ENCODE measurements around the gene ERN1. TPM values are rescaled to one million over a fixed set of nuclear protein-coding genes. Genes with fewer than 3 reads are reported as not detected.

ERN1 gene
- total RNA-seq, 4 donors from 2014 or later, result 17.2 to 30.0 (median 24.0) TPM

DNA sequence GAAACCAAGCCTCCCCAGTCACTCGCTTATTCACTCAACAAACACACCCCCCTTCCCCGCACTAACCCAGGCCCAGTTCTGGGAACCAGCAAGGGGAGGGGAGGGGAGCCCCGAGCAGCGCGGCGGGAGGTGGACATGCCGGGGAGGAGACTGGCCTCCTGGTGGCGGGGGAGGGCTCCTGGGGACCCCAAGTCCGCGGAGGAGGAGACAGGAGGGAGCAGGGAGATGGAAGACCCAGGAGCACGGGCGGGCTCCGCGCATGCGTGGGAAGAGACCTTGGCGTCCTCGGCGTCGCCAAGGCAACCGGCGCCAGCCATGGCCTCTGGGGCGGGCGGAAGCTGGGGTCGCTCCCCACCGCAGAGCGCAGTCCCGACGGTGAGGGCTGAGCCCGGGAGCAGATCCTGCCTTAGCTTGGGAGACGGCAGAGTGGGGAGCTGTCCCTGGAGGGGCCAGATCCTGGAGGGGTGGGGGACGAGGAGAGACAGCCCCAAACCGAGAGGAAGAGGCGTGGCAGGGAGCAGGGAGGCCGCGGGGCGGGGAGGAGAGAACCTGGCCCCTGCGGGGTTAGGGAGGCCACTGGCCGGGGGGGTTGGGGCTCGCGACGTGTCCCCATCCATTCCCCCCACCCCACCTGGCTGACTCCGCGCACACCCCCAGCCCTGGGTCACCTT is 131.8 kb downstream of the ERN1 start, which contains the start of gene PRR29:
TSS of gene PRR29 (plus strand) at position 302 of the 671 bp plus-strand sequence. CDS start at position 316, 14 bp downstream.
- H3K27me3 ChIP-seq, result no peaks in the 10 kb centered on the region
- DNase-seq, result peak; percentile 58 to 83 (median 71)
- H3K27ac ChIP-seq, result peak within 1 kb of the TSS in 2 of 4 donors; percentile 5 to 28
- no peaks in the 10 kb centered on the region for H3K9me3 ChIP-seq
- H3K4me3 ChIP-seq, result peak within 1 kb of the TSS; percentile 51 to 68 (median 64)
- no peaks in the 10 kb centered on the region for H3K36me3 ChIP-seq
- H3K4me1 ChIP-seq, result peaks cover 0 to 18% (median 8%) of the 10 kb centered on the region in 4 donors
- TF ChIP-seq, protein P1, sequence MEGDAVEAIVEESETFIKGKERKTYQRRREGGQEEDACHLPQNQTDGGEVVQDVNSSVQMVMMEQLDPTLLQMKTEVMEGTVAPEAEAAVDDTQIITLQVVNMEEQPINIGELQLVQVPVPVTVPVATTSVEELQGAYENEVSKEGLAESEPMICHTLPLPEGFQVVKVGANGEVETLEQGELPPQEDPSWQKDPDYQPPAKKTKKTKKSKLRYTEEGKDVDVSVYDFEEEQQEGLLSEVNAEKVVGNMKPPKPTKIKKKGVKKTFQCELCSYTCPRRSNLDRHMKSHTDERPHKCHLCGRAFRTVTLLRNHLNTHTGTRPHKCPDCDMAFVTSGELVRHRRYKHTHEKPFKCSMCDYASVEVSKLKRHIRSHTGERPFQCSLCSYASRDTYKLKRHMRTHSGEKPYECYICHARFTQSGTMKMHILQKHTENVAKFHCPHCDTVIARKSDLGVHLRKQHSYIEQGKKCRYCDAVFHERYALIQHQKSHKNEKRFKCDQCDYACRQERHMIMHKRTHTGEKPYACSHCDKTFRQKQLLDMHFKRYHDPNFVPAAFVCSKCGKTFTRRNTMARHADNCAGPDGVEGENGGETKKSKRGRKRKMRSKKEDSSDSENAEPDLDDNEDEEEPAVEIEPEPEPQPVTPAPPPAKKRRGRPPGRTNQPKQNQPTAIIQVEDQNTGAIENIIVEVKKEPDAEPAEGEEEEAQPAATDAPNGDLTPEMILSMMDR (IDR thresholded peaks at IDR 0.05), result no peak
- TF ChIP-seq POLR2A (IDR thresholded peaks at IDR 0.05), result no peak

GRCh38 chr17:63997341-63998048 is 132.4 kb downstream of the ERN1 start:
- DNase-seq, result peak in 1 of 3 donors; percentile 42
- H3K4me3 ChIP-seq, result peak overlapping the region in 3 of 4 donors; percentile 61 to 68 (median 66)

GRCh38 chr17:63996430-63997182 is 133.3 kb downstream of the ERN1 start:
- no peak for TF ChIP-seq POLR2A (IDR thresholded peaks at IDR 0.05)
- TF ChIP-seq, protein P1 (IDR thresholded peaks at IDR 0.05), result no peak
- Histone ChIP-seq H3K9me3 (no peaks in the 10 kb centered on the region), H3K36me3 (no peaks in the 10 kb centered on the region), H3K27me3 (no peaks in the 10 kb centered on the region), H3K4me1 (peaks cover 0 to 18% (median 8%) of the 10 kb centered on the region in 4 donors), H3K27ac (no peak overlapping the region), H3K4me3 (no peak overlapping the region)
- peak in 1 of 3 donors; percentile 43 for DNase-seq

More at GRCh38 chr17:63997341-63998048, 132.4 kb downstream of the ERN1 start:
- Histone ChIP-seq H3K27ac (no peak overlapping the region), H3K27me3 (no peaks in the 10 kb centered on the region), H3K36me3 (no peaks in the 10 kb centered on the region), H3K9me3 (no peaks in the 10 kb centered on the region), H3K4me1 (peaks cover 0 to 18% (median 8%) of the 10 kb centered on the region in 4 donors)
- TF ChIP-seq, protein P1 (IDR thresholded peaks at IDR 0.05), result no peak
- TF ChIP-seq POLR2A (IDR thresholded peaks at IDR 0.05), result no peak

DNA sequence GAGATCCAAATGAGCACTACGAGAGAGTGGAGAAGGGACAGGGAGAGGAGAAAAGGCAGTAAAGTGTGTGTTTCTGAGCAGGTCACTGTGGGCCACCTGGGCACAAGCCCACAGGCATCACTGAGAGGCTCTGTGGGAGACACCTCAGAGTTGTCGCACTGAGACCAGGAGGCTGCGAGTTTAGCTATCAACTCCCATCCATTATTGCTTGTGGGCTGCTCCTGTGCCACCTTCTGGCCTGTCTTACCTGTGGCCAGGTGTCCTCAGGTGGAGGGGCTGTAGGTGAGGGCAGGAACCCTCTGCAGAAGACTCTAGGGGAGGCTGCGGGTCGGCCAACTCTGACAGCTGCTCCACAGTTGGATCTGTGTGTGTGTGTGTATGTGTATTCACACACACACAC is 134.3 kb downstream of the ERN1 start:
- H3K27me3 ChIP-seq, result no peaks in the 10 kb centered on the region
- no peak overlapping the region for H3K27ac ChIP-seq
- peaks cover 0 to 20% (median 8%) of the 10 kb centered on the region in 4 donors for H3K4me1 ChIP-seq
- TF ChIP-seq POLR2A (IDR thresholded peaks at IDR 0.05), result no peak
- TF ChIP-seq, protein P1 (IDR thresholded peaks at IDR 0.05), result no peak
- no peaks in the 10 kb centered on the region for H3K9me3 ChIP-seq
- no peaks in the 10 kb centered on the region for H3K36me3 ChIP-seq
- H3K4me3 ChIP-seq, result no peak overlapping the region
- peak in 1 of 3 donors; percentile 34 for DNase-seq

GRCh38 chr17:63993368-63993985 is 136.5 kb downstream of the ERN1 start:
- peak in 2 of 3 donors; percentile 43 to 45 for DNase-seq
- no peak for TF ChIP-seq POLR2A (IDR thresholded peaks at IDR 0.05)
- TF ChIP-seq, protein P1 (IDR thresholded peaks at IDR 0.05), result no peak
- H3K27ac ChIP-seq, result no peak overlapping the region
- no peak overlapping the region for H3K4me3 ChIP-seq
- H3K27me3 ChIP-seq, result no peaks in the 10 kb centered on the region
- H3K4me1 ChIP-seq, result peaks cover 0 to 18% (median 8%) of the 10 kb centered on the region in 4 donors
- H3K9me3 ChIP-seq, result no peaks in the 10 kb centered on the region
- H3K36me3 ChIP-seq, result no peaks in the 10 kb centered on the region

All from Peyer's patch (tissue), 4 donors.